ENCODE measurements around the gene LPP.

DNA sequence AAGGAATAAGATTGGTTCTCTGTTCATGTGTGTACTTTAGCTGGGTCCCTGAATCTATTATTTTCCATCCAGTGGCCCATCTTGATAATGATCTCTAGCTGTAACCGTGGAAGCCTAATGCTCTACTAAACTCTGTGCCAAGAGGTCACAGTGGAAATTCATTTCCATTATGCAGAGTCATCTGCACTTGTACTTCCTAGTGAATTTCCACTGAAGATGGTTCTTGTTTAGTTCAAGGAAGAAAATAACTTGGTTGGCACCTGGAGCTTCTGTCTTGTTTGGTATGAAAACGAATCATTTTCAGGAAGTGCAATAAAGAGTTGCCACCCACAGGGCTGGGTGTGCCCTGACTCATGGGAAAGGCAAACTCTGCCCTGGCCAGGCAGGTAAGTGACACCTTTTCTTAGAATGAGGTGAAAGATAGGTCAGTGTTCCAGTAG, 10.3 kb downstream of the LPP start:
- TF ChIP-seq, protein P1, sequence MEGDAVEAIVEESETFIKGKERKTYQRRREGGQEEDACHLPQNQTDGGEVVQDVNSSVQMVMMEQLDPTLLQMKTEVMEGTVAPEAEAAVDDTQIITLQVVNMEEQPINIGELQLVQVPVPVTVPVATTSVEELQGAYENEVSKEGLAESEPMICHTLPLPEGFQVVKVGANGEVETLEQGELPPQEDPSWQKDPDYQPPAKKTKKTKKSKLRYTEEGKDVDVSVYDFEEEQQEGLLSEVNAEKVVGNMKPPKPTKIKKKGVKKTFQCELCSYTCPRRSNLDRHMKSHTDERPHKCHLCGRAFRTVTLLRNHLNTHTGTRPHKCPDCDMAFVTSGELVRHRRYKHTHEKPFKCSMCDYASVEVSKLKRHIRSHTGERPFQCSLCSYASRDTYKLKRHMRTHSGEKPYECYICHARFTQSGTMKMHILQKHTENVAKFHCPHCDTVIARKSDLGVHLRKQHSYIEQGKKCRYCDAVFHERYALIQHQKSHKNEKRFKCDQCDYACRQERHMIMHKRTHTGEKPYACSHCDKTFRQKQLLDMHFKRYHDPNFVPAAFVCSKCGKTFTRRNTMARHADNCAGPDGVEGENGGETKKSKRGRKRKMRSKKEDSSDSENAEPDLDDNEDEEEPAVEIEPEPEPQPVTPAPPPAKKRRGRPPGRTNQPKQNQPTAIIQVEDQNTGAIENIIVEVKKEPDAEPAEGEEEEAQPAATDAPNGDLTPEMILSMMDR (IDR thresholded peaks at IDR 0.05) = no peak
- TF ChIP-seq EP300 (IDR thresholded peaks at IDR 0.05) (no peak), POLR2A (IDR thresholded peaks at IDR 0.05; ENCODE audit: low read depth) (no peak)
